ENCODE measurements around the gene LMO7. TPM values are rescaled to one million over a fixed set of nuclear protein-coding genes. Genes with fewer than 3 reads are reported as not detected.
A peak's percentile ranks its signal among the peaks of the same experiment; 100 is the strongest.

LMO7 gene
- total and polyA plus RNA-seq, 2 of the 8 experiments (the other 6 are each of a cell fraction or from before 2014, with no cell fraction given) = 8.1 to 28.3 TPM

DNA sequence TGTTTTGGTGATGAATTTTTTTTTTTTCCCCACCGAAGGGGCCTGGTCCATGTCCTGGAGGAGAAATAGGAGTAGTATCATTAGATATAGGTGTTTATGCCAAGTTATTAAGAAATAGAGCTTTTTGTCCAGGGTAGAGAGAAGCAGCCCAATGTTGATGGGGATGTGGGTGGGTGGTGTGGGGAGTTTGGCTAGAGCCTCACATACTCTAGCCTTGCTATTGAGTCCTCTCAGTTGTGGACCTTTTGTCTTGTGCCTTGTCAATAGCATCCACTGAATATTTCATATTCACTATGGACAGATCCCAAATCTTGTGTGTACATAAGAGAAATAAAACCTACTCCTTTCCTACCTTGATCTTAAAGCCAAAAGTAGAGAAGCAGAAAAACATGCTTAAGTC is 134.0 kb downstream of the LMO7 start:
- H4K91ac ChIP-seq (replicated peaks; ENCODE audit: insufficient read length, low read length) = no peak overlapping the region
- no peaks in the 10 kb centered on the region for H3K36me3 ChIP-seq (ENCODE audit: control insufficient read depth in 2 of 4, insufficient read depth in 4 of 4, low read length in 3 of 4)
- no peak overlapping the region for H3K4me2 ChIP-seq (ENCODE audit: insufficient read depth in 1 of 2, low read depth in 2 of 2, low read length in 2 of 2)
- no peak overlapping the region for H3K9ac ChIP-seq (replicated peaks in 1 of 4; ENCODE audit: extremely low read depth in 1 of 4, low read depth in 3 of 4, low read length in 3 of 4)
- H2BK5ac ChIP-seq (ENCODE audit: low read depth, low read length) = no peak overlapping the region
- H4K20me1 ChIP-seq (replicated peaks in 1 of 2; ENCODE audit: control insufficient read depth in 1 of 2, insufficient read depth in 2 of 2, low read length in 2 of 2) = no peaks in the 10 kb centered on the region
- H2BK120ac ChIP-seq (replicated peaks; ENCODE audit: low read depth, low read length) = no peak overlapping the region
- H3K23me2 ChIP-seq (ENCODE audit: low read depth, low read length) = no peaks in the 10 kb centered on the region; the same call in 1 of the 2 replicates
- no peaks in the 10 kb centered on the region for H3K79me1 ChIP-seq (ENCODE audit: low read depth, low read length)
- H3K56ac ChIP-seq (replicated peaks; ENCODE audit: insufficient read length, low read depth, low read length) = no peak overlapping the region
- no peak overlapping the region for H4K5ac ChIP-seq (ENCODE audit: insufficient read length, low read depth, low read length)
- no peak overlapping the region for H3K14ac ChIP-seq (ENCODE audit: insufficient read length)
- H4K8ac ChIP-seq (ENCODE audit: extremely low read depth, insufficient read depth, low read length) = no peak overlapping the region
- H2AK5ac ChIP-seq (ENCODE audit: low read depth, low read length) = no peak overlapping the region
- no peak overlapping the region for H3K27ac ChIP-seq (ENCODE audit: low read depth, low read length)
- H2AFZ ChIP-seq (ENCODE audit: low read length) = no peak overlapping the region
- FAIRE-seq = peak; percentile 13
- no peak overlapping the region for H3K18ac ChIP-seq (ENCODE audit: extremely low read depth, low read length)
- no peak for DNase-seq (ENCODE audit: low read depth in 1 of 2, low spot score in 2 of 2)
- no peaks in the 10 kb centered on the region for H3K27me3 ChIP-seq (replicated peaks in 1 of 4; ENCODE audit: control insufficient read depth in 3 of 4, extremely low read depth in 1 of 4, insufficient read depth in 3 of 4, low read length in 3 of 4)
- no peak overlapping the region for H2BK15ac ChIP-seq (ENCODE audit: low read length)
- H3K4me3 ChIP-seq (ENCODE audit: extremely low read depth in 1 of 4, insufficient read depth in 2 of 4, low read depth in 3 of 4, low read length in 4 of 4) = no peak overlapping the region
- WGBS, 2 experiments (ENCODE audit: extremely low coverage in 1 of 2, insufficient coverage in 1 of 2, insufficient read length in 1 of 2, insufficient replicate concordance in 2 of 2, low coverage in 1 of 2, low lambda C conversion rate in 2 of 2, missing lambda C conversion rate in 1 of 2) = 78% methylated on average over 1 of the region's 1 CpG; no CpG with 5 or more reads in 1 of the 2 experiments
- ChIA-PET CTCF (ENCODE audit: partially characterized antibody) (no interaction called here), POLR2A (ENCODE audit: partially characterized antibody) (no interaction called here)
- no peaks in the 10 kb centered on the region for H3K9me3 ChIP-seq (ENCODE audit: insufficient read depth in 2 of 2, low read depth in 1 of 2, low read length in 1 of 2)
- no peak for TF ChIP-seq NANOG (IDR thresholded peaks at IDR 0.05; ENCODE audit: insufficient read depth, low read depth, low read length, poor library complexity, severe bottlenecking)
- TF ChIP-seq PHF8 (conservative IDR thresholded peaks at IDR 0.05; ENCODE audit: low read depth, low read length) = no peak
- no peaks in the 10 kb centered on the region for H3K79me2 ChIP-seq (ENCODE audit: control insufficient read depth in 1 of 2, insufficient read depth in 2 of 2, low read length in 2 of 2)
- no peak overlapping the region for H3K23ac ChIP-seq (ENCODE audit: insufficient read length)
- no peak overlapping the region for H3K4ac ChIP-seq (replicated peaks; ENCODE audit: insufficient read length, low read depth, low read length)
- H2BK20ac ChIP-seq (ENCODE audit: low read length) = no peak overlapping the region
- no peak overlapping the region for H2BK12ac ChIP-seq (ENCODE audit: low read depth, low read length)
- H3K4me1 ChIP-seq (replicated peaks in 1 of 4; ENCODE audit: control insufficient read depth in 3 of 4, insufficient read depth in 4 of 4, low read length in 3 of 4) = no peaks in the 10 kb centered on the region
